LoVo (cell line): ENCODE results near the gene CSNK1G1.
A peak's percentile ranks its signal among the peaks of the same experiment; 100 is the strongest.
"Not testable (repeated sequence)": the region's sequence is repeated elsewhere in the genome, so short reads cannot be mapped to it uniquely, and the experiment has no call there.

ENCODE experiments used
- DNase-seq: peaks from one replicate; pipeline ENCODE4 v3.0.0-alpha.2; 2016; ENCODE audit warnings: low spot score

CSNK1G1 gene

DNA sequence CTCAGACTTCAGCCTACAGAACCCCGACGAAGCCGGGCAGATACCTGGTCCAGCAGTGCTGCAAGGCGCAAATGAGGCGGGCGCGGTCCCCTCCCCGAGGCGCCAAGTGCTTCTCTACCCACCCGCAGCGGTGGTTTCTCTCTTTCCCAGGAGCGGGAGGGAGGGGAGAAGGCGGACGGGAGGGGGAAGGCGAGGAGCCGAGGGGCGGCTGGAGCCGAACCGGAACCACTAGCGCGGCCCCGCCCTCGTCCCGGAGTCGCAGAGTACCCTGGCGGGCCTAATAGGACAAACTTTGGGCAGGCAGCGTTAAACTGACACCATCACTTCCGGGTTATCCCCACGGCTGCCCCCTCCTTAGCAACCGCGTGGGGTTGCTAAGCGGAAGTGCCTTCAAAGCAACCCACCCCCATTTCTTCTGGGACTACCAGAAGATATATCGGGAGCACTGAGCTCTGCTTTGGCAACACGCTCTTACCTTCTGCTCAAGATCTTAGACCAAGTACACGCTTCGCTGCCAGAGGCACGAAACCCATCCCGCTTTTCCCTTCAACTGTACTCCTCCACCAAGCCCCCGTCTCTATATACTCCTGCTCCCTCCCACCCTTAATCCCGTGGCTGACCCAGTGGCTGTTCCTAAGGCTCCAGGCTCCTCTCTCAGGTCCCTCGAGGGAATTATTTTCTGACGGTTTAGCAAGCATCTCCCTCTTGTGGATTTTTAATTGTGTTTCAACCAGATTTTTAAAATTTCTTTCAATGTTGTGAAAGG is at the start of gene CSNK1G1:
Gene CSNK1G1, minus strand, starts transcription at position 230 of the 766 bp plus-strand sequence. CDS start 55,674 bp downstream, outside the sequence.
- peak; percentile 99 for DNase-seq

- DNase-seq = no peak
Measured at GRCh38 chr15:64400583-64400982, 44.6 kb upstream of the CSNK1G1 start.

GRCh38 chr15:64398575-64398974 is 42.6 kb upstream of the CSNK1G1 start:
- DNase-seq = no peak

DNA sequence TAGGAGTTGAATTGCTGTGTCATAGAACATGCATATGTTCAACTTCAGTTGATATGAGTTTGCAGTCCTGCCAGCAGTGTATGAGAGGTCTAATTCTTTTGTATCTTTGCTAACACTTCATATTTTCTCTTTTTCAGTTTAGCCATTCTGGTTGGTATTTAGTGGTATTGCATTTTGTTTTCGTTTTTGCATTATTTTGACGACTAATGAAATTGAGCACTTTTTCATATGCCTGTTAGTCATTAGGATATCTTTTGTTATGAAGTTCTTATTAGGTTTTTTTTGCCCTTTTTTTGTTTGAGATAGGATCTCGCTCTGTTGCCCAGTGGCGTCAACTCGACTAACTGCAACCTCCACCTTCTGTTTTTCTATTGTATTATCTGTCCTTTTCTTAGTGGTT is 40.8 kb upstream of the CSNK1G1 start:
- DNase-seq = no peak

DNA sequence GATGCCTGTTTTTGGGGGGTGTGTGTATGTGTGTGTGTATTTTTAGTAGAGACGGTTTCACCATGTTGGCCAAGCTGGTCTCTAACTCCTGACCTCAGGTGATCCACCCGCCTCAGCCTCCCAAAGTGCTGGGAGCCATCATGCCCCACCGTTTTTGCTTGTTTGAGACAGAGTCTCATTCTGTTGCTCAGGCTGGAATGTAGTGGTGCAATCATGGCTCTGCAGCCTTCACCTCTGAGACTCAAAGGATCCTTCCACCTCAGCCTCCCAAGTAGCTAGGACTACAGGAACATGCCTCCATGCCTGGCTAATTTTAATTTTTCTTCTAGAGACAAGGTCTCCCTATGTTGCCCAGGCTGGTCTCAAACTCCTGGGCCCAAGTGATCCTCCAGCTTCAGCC is 36.5 kb upstream of the CSNK1G1 start:
- DNase-seq = not testable (repeated sequence)

DNA sequence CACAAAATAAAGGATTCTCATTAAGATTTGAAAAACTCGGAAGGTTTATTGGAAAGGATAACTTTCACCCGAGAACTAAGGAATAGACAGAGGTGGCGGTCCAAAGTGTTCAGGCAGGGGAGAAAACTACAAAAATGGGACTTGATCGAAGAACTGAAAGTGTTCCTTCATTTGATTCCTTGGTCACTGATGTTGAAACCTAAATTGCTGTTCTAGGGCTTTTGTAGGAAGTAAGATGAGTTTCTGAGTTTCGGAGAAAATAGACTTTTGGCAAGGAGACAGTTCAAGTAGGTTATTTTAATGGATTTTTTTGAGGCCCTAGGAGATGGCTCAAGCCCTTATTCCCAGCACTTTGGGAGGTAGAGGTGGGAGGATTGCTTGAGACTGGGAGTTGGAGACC is 33.1 kb upstream of the CSNK1G1 start:
- no peak for DNase-seq

- peak; percentile 99 for DNase-seq
Measured at GRCh38 chr15:64387562-64388168, 31.7 kb upstream of the CSNK1G1 start, which contains the start of gene TRIP4. TRIP4 (plus strand) TSS chr15:64387836; CDS start chr15:64387864, 28 bp downstream.

- no peak for DNase-seq
Measured at GRCh38 chr15:64386291-64386690, 30.3 kb upstream of the CSNK1G1 start.

DNA sequence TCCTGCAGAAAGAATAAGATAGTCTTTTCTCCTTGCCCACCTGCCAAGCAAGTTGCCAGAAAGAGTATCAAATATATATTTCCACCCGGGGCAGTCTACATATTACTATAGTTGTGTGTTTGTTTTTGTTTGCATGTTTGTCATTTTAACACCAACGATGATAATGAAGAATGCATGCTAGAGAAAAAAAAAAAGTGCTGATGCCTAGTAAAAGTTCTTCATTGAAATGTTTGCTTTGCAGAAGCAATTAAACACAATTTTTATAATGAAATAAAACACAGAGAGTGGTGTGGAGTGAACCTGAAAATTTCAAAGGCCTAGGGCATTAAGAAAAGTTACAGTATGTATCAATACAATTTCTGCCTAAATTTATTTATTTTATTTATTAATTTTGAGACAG is 27.8 kb upstream of the CSNK1G1 start:
- DNase-seq = no peak

DNA sequence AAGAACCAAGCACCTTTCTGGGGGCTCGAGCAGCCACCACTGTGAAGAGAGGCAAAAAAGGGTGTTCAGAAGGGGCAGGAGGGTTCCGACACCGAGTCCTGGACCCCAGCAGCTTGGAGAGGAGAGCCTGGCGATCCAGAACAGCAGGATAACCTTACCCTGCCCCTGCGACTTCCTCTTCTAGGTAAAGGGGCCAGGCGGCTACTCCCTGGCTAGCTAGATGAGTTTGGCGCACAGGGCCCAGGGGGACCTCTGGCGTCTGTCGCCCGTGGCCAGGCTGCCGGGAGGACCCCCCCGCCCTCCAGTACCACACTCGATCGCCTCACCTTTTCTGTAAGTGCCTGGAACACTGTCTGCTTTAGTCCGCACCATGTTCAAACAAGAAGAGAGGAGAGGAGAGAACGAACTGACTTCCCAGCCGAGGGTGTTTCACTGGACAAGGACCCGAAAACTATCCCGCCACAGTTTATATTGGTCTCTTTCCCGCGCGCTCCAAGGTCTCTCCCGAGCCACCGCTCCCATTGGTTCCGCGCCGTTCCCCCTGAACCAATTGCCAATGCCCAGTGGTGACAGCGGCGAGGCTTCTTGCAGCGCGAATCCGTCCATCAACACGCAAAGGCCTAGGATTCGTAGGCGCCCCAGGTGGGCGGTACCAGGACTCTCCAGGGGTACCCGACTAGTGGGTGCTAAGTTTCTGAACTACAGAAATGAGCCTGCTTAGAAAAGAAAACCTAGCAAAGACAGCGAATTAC is 25.2 kb upstream of the CSNK1G1 start, which contains the start of gene PCLAF:
Gene PCLAF, minus strand, starts transcription at position 442 of the 752 bp plus-strand sequence. Its CDS starts 70 bp downstream, at position 372.
- peak; percentile 99 for DNase-seq

GRCh38 chr15:64380130-64380870 is 24.3 kb upstream of the CSNK1G1 start:
- not testable (repeated sequence) for DNase-seq

DNA sequence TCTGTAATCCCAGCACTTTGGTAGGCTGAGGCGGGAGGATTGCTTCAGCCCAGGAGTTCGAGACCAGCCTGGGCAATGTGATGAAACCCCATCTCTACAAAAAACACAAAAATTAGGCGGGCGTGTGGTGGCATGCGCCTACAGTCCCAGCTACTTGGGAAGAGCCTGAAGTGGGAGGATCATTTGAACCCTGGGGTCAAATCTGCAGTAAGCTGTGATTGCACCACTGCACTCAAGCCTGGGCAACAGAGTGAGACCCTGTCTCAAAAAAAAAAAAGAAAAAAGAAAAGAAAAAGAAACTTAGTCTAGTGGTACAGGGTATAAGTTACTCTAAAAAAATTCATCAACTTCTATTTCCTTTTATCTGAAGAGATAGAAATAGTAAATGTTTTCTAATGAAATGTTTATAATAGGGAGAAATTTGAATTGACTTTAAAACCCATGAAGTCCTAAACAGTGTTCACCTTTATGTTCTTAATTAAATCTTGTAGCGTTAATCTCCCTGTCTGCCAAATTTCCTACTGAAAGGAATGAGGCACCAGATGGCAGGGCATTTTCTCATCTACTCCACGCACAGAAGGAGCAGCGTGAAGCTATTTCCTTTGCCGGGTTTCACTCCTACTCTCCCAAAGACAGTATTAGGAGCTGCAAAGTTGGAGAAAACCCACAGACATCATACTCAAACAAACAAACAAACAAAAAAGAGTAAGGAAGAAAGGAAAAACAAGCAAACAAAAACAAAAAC is 23.4 kb upstream of the CSNK1G1 start:
- DNase-seq = no peak

- no peak for DNase-seq
Measured at GRCh38 chr15:64373360-64373759, 17.4 kb upstream of the CSNK1G1 start.

DNA sequence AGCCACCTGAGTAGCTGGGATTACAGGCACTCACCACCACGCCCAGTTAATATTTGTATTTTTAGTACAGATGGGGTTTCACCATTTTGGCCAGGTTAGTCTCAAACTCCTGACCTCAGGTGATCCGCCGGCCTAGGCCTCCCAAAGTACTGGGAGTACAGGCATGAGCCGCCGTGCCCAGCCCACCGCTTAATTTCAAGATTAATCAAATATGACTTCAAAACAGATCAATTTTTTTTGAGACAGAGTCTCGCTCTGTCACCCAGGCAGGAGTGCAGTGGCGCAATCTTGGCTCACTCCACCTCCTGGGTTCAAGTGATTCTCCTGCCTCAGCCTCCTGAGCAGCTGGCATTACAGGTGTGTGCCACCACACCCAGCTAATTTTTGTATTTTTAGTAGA is 15.4 kb upstream of the CSNK1G1 start:
- not testable (repeated sequence) for DNase-seq

- DNase-seq = no peak
Measured at GRCh38 chr15:64369078-64369607, 13.2 kb upstream of the CSNK1G1 start.

- no peak for DNase-seq
Measured at GRCh38 chr15:64361259-64361658, 5.3 kb upstream of the CSNK1G1 start.

DNA sequence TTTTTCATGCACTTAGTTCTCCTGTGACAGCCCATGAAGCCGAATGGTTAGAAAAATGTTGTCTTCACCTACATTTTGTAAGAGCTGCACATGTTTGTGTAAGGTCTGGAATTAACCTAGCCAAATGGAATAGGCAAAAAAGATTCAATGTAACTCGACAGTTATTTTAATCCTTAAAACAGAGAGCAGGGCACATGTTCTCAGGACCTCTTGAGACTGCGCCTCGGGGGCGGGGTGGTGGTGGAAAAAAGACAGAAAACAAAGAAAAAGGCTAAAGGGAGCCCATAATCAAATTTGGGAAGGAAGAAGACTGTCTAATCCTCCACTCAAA is 702 bp upstream of the CSNK1G1 start:
- no peak for DNase-seq

DNA sequence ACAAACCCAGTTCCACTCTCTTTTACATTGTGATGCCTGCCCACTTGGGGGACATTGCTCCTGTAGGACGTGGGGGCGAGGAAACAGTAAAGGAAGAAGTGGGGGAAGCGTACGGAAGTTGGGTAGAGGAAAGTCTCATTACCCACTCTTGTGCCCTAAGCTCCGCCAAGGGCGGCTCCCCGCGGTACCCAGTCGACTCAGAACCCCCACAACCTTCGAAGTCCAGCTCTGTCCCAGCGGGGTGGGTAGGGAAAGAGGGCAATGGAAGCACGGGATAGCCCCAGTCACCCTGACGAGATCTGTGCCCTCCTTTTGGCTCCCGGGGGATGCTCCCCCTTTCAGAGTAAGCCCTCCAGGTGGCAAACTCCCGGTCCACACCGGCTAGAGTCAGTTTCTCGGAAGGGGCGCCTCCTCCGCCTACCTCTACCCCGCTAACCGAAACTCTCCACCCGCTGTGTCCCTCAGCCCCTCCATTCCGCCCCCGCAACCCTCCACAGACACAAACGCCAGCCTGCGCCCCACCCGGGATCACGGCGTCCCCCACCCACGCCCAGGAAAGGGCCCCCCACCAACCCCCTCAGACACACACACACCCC is 527 bp downstream of the CSNK1G1 start:
- peak; percentile 29 for DNase-seq

- no peak for DNase-seq
Measured at GRCh38 chr15:64354688-64355344, 1.2 kb downstream of the CSNK1G1 start.

- no peak for DNase-seq
Measured at GRCh38 chr15:64351265-64351664, 4.7 kb downstream of the CSNK1G1 start.
